ENCODE data around the gene FAP. TPM values are rescaled to one million over a fixed set of nuclear protein-coding genes. Genes with fewer than 3 reads are reported as not detected.

FAP gene
- polyA plus RNA-seq (2013, experiment 1 of 2): 0.40 TPM
- not detected for polyA plus RNA-seq (2013, experiment 2 of 2)

GRCh38 chr2:162243294-162243693 is at the start of gene FAP:
Gene FAP (minus strand): TSS chr2:162243445. CDS start chr2:162243327, 118 bp downstream.
- H3K36me3 ChIP-seq (ENCODE audit: insufficient read depth, low read length): no peaks in the 10 kb centered on the region
- H3K4me3 ChIP-seq (ENCODE audit: low read length): peak within 1 kb of the TSS; percentile 8; the same call in 1 of the 2 replicates
- H3K27me3 ChIP-seq (ENCODE audit: insufficient read depth, low read length): no peaks in the 10 kb centered on the region
- H3K9ac ChIP-seq (ENCODE audit: low read depth, low read length): no peak within 1 kb of the TSS
- H3K4me1 ChIP-seq (ENCODE audit: insufficient read depth, low read length): peaks cover 9% of the 10 kb centered on the region; the same call in 1 of the 2 replicates
- H3K27ac ChIP-seq (ENCODE audit: low read depth, low read length): no peak within 1 kb of the TSS
- H3K9me3 ChIP-seq (ENCODE audit: insufficient read depth, low read depth, low read length): no peaks in the 10 kb centered on the region
- 93% methylated on average over 6 of the region's 6 CpGs for WGBS

- H3K9ac ChIP-seq (ENCODE audit: low read depth, low read length): no peak overlapping the region
- no peaks in the 10 kb centered on the region for H3K9me3 ChIP-seq (ENCODE audit: insufficient read depth, low read depth, low read length)
- 100% methylated on average over 3 of the region's 3 CpGs for WGBS
- H3K36me3 ChIP-seq (ENCODE audit: insufficient read depth, low read length): no peaks in the 10 kb centered on the region
- H3K27me3 ChIP-seq (ENCODE audit: insufficient read depth, low read length): no peaks in the 10 kb centered on the region
- H3K27ac ChIP-seq (ENCODE audit: low read depth, low read length): no peak overlapping the region
- H3K4me1 ChIP-seq (ENCODE audit: insufficient read depth, low read length): no peaks in the 10 kb centered on the region
- H3K4me3 ChIP-seq (ENCODE audit: low read length): no peak overlapping the region
These were observed 48.5 kb upstream of the FAP start for GRCh38 chr2:162291748-162292147.

GRCh38 chr2:162282765-162283425 is 39.6 kb upstream of the FAP start:
- H3K27me3 ChIP-seq (ENCODE audit: insufficient read depth, low read length): no peaks in the 10 kb centered on the region
- H3K4me1 ChIP-seq (ENCODE audit: insufficient read depth, low read length): no peaks in the 10 kb centered on the region
- H3K27ac ChIP-seq (ENCODE audit: low read depth, low read length): no peak overlapping the region
- H3K36me3 ChIP-seq (ENCODE audit: insufficient read depth, low read length): no peaks in the 10 kb centered on the region
- no peak overlapping the region for H3K4me3 ChIP-seq (ENCODE audit: low read length)
- no peak overlapping the region for H3K9ac ChIP-seq (ENCODE audit: low read depth, low read length)
- WGBS: 88% methylated on average over 4 of the region's 4 CpGs
- no peaks in the 10 kb centered on the region for H3K9me3 ChIP-seq (ENCODE audit: insufficient read depth, low read depth, low read length)

- H3K36me3 ChIP-seq (ENCODE audit: insufficient read depth, low read length): no peaks in the 10 kb centered on the region
- no CpG with 5 or more reads among the region's 1 CpG for WGBS
These were observed 37.4 kb upstream of the FAP start for GRCh38 chr2:162280654-162281053.

GRCh38 chr2:162277381-162277780 is 34.1 kb upstream of the FAP start:
- no peak overlapping the region for H3K4me3 ChIP-seq (ENCODE audit: low read length)
- WGBS: 96% methylated on average over 3 of the region's 4 CpGs
- no peaks in the 10 kb centered on the region for H3K36me3 ChIP-seq (ENCODE audit: insufficient read depth, low read length)
- no peaks in the 10 kb centered on the region for H3K4me1 ChIP-seq (ENCODE audit: insufficient read depth, low read length)
- H3K9ac ChIP-seq (ENCODE audit: low read depth, low read length): no peak overlapping the region
- H3K9me3 ChIP-seq (ENCODE audit: insufficient read depth, low read depth, low read length): no peaks in the 10 kb centered on the region
- H3K27me3 ChIP-seq (ENCODE audit: insufficient read depth, low read length): no peaks in the 10 kb centered on the region
- no peak overlapping the region for H3K27ac ChIP-seq (ENCODE audit: low read depth, low read length)

More at GRCh38 chr2:162280654-162281053, 37.4 kb upstream of the FAP start:
- no peaks in the 10 kb centered on the region for H3K4me1 ChIP-seq (ENCODE audit: insufficient read depth, low read length)
- H3K9me3 ChIP-seq (ENCODE audit: insufficient read depth, low read depth, low read length): no peaks in the 10 kb centered on the region
- H3K4me3 ChIP-seq (ENCODE audit: low read length): no peak overlapping the region
- no peaks in the 10 kb centered on the region for H3K27me3 ChIP-seq (ENCODE audit: insufficient read depth, low read length)
- no peak overlapping the region for H3K9ac ChIP-seq (ENCODE audit: low read depth, low read length)
- no peak overlapping the region for H3K27ac ChIP-seq (ENCODE audit: low read depth, low read length)

- Histone ChIP-seq H3K27ac (ENCODE audit: low read depth, low read length) (no peak overlapping the region), H3K36me3 (ENCODE audit: insufficient read depth, low read length) (no peaks in the 10 kb centered on the region), H3K9ac (ENCODE audit: low read depth, low read length) (no peak overlapping the region), H3K27me3 (ENCODE audit: insufficient read depth, low read length) (no peaks in the 10 kb centered on the region), H3K4me3 (ENCODE audit: low read length) (no peak overlapping the region), H3K4me1 (ENCODE audit: insufficient read depth, low read length) (no peaks in the 10 kb centered on the region), H3K9me3 (ENCODE audit: insufficient read depth, low read depth, low read length) (no peaks in the 10 kb centered on the region)
- 100% methylated on average over 1 of the region's 1 CpG for WGBS
These were observed 24.8 kb upstream of the FAP start for GRCh38 chr2:162267996-162268395.

- Histone ChIP-seq H3K27me3 (ENCODE audit: insufficient read depth, low read length) (no peaks in the 10 kb centered on the region), H3K4me3 (ENCODE audit: low read length) (no peak overlapping the region), H3K4me1 (ENCODE audit: insufficient read depth, low read length) (no peaks in the 10 kb centered on the region), H3K9ac (ENCODE audit: low read depth, low read length) (no peak overlapping the region), H3K36me3 (ENCODE audit: insufficient read depth, low read length) (no peaks in the 10 kb centered on the region), H3K27ac (ENCODE audit: low read depth, low read length) (no peak overlapping the region), H3K9me3 (ENCODE audit: insufficient read depth, low read depth, low read length) (no peaks in the 10 kb centered on the region)
- 97% methylated on average over 5 of the region's 5 CpGs for WGBS
These were observed 24.3 kb upstream of the FAP start for GRCh38 chr2:162267496-162267895.

GRCh38 chr2:162266460-162266760 is 23.2 kb upstream of the FAP start:
- no peaks in the 10 kb centered on the region for H3K9me3 ChIP-seq (ENCODE audit: insufficient read depth, low read depth, low read length)
- H3K9ac ChIP-seq (ENCODE audit: low read depth, low read length): no peak overlapping the region
- no peak overlapping the region for H3K27ac ChIP-seq (ENCODE audit: low read depth, low read length)
- H3K4me1 ChIP-seq (ENCODE audit: insufficient read depth, low read length): no peaks in the 10 kb centered on the region
- 88% methylated on average over 1 of the region's 1 CpG for WGBS
- H3K4me3 ChIP-seq (ENCODE audit: low read length): no peak overlapping the region
- H3K27me3 ChIP-seq (ENCODE audit: insufficient read depth, low read length): no peaks in the 10 kb centered on the region
- H3K36me3 ChIP-seq (ENCODE audit: insufficient read depth, low read length): no peaks in the 10 kb centered on the region

GRCh38 chr2:162265666-162266459 is 22.6 kb upstream of the FAP start:
- Histone ChIP-seq H3K4me1 (ENCODE audit: insufficient read depth, low read length) (no peaks in the 10 kb centered on the region), H3K9ac (ENCODE audit: low read depth, low read length) (no peak overlapping the region), H3K9me3 (ENCODE audit: insufficient read depth, low read depth, low read length) (no peaks in the 10 kb centered on the region), H3K27ac (ENCODE audit: low read depth, low read length) (no peak overlapping the region), H3K4me3 (ENCODE audit: low read length) (no peak overlapping the region), H3K36me3 (ENCODE audit: insufficient read depth, low read length) (no peaks in the 10 kb centered on the region), H3K27me3 (ENCODE audit: insufficient read depth, low read length) (no peaks in the 10 kb centered on the region)
- WGBS: 96% methylated on average over 6 of the region's 7 CpGs

GRCh38 chr2:162261032-162261945 is 18.0 kb upstream of the FAP start:
- no peaks in the 10 kb centered on the region for H3K27me3 ChIP-seq (ENCODE audit: insufficient read depth, low read length)
- H3K9ac ChIP-seq (ENCODE audit: low read depth, low read length): no peak overlapping the region
- no peaks in the 10 kb centered on the region for H3K36me3 ChIP-seq (ENCODE audit: insufficient read depth, low read length)
- H3K9me3 ChIP-seq (ENCODE audit: insufficient read depth, low read depth, low read length): no peaks in the 10 kb centered on the region
- no peaks in the 10 kb centered on the region for H3K4me1 ChIP-seq (ENCODE audit: insufficient read depth, low read length)
- 93% methylated on average over 3 of the region's 4 CpGs for WGBS
- H3K4me3 ChIP-seq (ENCODE audit: low read length): no peak overlapping the region
- H3K27ac ChIP-seq (ENCODE audit: low read depth, low read length): no peak overlapping the region

GRCh38 chr2:162258686-162259085 is 15.4 kb upstream of the FAP start:
- no peaks in the 10 kb centered on the region for H3K4me1 ChIP-seq (ENCODE audit: insufficient read depth, low read length)
- H3K27me3 ChIP-seq (ENCODE audit: insufficient read depth, low read length): no peaks in the 10 kb centered on the region
- WGBS: 90% methylated on average over 2 of the region's 2 CpGs
- no peaks in the 10 kb centered on the region for H3K9me3 ChIP-seq (ENCODE audit: insufficient read depth, low read depth, low read length)
- H3K27ac ChIP-seq (ENCODE audit: low read depth, low read length): no peak overlapping the region
- no peak overlapping the region for H3K4me3 ChIP-seq (ENCODE audit: low read length)
- no peak overlapping the region for H3K9ac ChIP-seq (ENCODE audit: low read depth, low read length)
- no peaks in the 10 kb centered on the region for H3K36me3 ChIP-seq (ENCODE audit: insufficient read depth, low read length)

Measured in HUES64 (cell line).